Tibial nerve (tissue), 3 donors: Measurements from ENCODE around the gene RPS6KL1.

Experiments
- CTCF ChIP-seq, 5 experiments: fragments of 200-600 bp in 3 of 5; fragments of 450-650 bp in 2 of 5; sonication (generic) in 3 of 5; IDR thresholded peaks; one replicate each; pipeline ENCODE4 v1.5.1; 2016 to 2019; ENCODE audit warnings: antibody characterized with exemption in 5 of 5, mild to moderate bottlenecking in 3 of 5, moderate library complexity in 2 of 5
- POLR2A ChIP-seq, 2 donors: fragments of 450-650 bp; IDR thresholded peaks; one replicate each; pipeline ENCODE4 v1.6.1; 2017; ENCODE audit warnings: antibody characterized with exemption in 2 of 2, mild to moderate bottlenecking in 2 of 2, moderate library complexity in 2 of 2

DNA sequence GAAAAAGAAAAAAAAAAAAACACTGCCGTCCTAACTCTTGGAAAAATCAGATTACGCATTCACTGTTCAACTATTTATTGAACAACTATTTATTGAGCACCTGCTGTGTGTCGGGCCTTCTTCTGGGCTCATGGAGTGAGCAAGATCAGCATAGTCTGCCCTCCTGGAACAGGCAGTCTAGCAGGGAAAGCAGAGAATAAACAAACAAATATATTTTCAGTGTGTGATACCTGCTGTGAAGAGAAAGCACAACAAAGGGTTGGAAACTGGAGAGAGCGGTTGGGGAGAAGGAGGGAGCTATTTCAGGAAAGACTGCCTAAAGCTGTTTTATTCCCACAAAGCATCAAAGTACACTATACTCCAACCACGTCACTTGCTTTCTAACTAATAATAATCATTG, 57.9 kb downstream of the RPS6KL1 start:
- TF ChIP-seq CTCF (IDR thresholded peaks at IDR 0.05), result no peak
- no peak for TF ChIP-seq POLR2A (IDR thresholded peaks at IDR 0.05)
